ENCODE results near the gene COX15.
"Not testable (repeated sequence)": the region's sequence is repeated elsewhere in the genome, so short reads cannot be mapped to it uniquely, and the experiment has no call there.

DNA sequence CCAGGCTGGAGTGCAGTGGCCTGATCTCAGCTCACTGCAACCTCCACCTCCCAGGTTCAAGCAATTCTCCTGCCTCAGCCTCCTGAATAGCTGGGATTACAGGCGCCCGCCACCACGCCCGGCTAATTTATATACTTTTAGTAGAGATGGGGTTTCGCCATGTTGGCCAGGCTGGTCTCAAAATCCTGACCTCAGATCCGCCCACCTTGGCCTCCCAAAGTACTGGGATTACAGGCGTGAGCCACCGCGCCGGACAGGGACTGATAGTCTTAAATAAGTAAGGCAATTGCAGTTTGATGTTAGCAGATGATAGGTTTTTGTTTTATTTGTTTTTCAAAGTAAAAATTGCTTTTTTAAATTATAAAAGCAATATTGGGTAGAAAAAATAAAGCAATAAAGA lies 2.2 kb upstream of the COX15 start:
- TF ChIP-seq, protein P1, sequence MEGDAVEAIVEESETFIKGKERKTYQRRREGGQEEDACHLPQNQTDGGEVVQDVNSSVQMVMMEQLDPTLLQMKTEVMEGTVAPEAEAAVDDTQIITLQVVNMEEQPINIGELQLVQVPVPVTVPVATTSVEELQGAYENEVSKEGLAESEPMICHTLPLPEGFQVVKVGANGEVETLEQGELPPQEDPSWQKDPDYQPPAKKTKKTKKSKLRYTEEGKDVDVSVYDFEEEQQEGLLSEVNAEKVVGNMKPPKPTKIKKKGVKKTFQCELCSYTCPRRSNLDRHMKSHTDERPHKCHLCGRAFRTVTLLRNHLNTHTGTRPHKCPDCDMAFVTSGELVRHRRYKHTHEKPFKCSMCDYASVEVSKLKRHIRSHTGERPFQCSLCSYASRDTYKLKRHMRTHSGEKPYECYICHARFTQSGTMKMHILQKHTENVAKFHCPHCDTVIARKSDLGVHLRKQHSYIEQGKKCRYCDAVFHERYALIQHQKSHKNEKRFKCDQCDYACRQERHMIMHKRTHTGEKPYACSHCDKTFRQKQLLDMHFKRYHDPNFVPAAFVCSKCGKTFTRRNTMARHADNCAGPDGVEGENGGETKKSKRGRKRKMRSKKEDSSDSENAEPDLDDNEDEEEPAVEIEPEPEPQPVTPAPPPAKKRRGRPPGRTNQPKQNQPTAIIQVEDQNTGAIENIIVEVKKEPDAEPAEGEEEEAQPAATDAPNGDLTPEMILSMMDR (IDR thresholded peaks at IDR 0.05): not testable (repeated sequence)
- not testable (repeated sequence) for TF ChIP-seq POLR2A (IDR thresholded peaks at IDR 0.05)

Data from adrenal gland (tissue), 5 donors.